GM19372 (cell line): ENCODE measurements around the gene COL26A1.
"Not testable (repeated sequence)": the region's sequence is repeated elsewhere in the genome, so short reads cannot be mapped to it uniquely, and the experiment has no call there.

Source experiments
- ATAC-seq: cut with Tn5 transposase; IDR thresholded peaks from one replicate; pipeline ENCODE4 v1.9.1; 2021; ENCODE audit warnings: mild to moderate bottlenecking, low read depth, moderate library complexity; ENCODE audit not compliant: unreplicated experiment

COL26A1 gene

DNA sequence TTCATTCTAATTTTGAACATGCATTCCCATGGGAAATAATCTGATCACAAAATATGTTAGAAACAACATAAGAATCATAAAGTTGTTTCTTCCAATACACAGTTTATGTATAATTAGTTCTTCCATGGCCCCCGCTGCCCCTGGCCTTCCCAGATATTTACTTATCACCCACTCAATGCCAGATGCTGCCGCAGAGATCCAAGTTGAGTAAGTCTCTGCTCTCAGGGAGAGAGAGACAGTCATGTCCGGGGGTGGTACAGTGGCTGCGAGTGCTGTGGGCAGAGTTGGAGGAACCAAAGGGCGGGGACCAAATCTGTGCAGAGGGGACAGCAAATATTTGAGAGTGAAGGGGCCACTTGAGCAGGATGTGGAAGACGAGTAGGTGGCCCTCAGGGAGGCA is 37.1 kb downstream of the COL26A1 start:
- ATAC-seq = no peak

- ATAC-seq = no peak
Observed at GRCh38 chr7:101400751-101401150, 38.1 kb downstream of the COL26A1 start.

DNA sequence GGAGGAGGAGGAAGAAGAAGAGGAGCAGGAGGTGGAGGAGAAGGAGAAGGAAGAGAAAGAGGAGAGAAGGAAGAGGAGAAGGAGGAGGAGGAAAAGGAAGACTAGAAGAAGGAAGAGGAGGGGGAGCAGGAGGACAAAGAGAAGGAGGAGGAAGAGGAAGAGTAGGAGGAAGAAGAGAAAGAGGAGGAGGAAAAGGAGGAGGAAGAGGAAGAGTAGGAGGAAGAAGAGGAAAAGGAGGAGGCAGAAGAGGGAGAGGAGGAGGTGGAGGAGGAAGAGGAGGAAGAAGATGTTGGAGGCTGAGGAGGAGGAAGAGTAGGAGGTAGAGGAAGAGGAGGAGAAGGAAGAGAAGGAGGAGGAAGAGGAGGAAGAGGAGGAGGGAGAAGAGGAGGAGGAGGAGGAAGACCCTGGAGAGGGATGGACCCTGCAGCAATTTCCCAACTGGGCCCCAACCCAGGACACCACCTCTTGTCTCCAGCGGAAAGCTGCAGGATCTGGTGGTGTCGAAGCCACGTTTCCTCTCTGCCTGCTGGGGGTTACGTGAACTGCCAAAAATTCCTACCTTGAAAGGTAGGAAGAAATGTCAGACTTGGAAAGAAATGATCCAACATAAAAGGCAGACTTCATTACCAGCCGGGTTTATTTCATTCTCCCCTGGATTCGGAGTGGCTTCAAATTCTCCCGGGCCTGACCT is 38.9 kb downstream of the COL26A1 start:
- no peak for ATAC-seq

DNA sequence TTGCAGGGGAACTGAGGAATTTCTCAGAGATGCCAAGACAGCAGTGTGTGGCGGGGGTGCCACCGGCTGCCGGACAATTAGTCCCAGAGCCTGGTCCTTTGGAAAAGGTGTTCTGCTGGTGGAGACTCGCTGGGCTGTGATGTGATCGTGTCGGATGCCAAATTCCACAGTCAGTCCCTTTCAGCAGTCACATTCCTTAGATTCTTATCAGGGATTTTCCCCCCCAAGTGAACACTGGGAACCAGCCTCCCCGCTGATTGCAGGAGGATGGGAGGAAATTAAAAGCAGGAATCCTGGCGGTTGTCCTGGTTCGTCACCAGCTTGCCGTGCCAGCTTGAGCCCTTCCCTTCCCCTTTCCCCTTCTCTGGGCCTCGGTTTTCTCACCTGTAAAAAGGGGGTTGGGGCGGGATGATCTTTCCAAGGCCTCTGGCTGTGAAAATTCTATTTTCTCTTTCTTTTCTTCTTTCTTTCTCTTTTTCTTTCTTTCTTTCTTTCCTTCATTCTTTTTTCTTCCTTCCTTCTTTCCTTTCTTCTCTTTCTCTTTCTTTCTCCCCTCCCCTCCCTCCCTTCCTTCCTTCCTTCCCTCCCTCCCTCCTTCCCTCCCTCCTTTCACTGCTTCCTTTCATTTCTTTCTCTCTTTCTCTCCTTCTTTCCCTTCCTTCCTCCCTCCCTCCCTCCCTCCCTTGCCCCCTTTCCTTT is 39.6 kb downstream of the COL26A1 start:
- no peak for ATAC-seq

GRCh38 chr7:101402835-101403234 is 40.2 kb downstream of the COL26A1 start:
- no peak for ATAC-seq

- ATAC-seq = no peak
Observed at GRCh38 chr7:101405474-101406067, 42.9 kb downstream of the COL26A1 start.

- no peak for ATAC-seq
Observed at GRCh38 chr7:101410743-101411507, 48.2 kb downstream of the COL26A1 start.

DNA sequence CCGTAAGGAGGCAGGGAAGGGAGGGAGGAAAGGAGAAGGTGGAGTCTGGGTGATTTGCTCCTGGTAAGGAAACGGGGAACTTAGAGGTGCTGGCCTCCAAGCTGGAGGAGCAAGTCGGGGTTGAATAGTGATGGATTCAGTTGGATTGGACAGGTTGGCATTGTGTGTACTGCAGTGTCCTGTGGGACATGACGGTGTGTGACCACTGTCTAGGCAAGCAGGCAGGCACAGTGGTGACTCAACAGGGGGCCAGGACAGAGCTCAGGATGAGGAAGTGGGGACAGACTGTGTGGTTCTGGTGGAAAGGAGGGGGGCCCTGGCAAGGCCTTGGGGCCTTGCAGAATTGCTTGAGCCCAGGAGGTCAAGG is 48.8 kb downstream of the COL26A1 start:
- no peak for ATAC-seq

- ATAC-seq = no peak
Observed at GRCh38 chr7:101412976-101413375, 50.3 kb downstream of the COL26A1 start.

DNA sequence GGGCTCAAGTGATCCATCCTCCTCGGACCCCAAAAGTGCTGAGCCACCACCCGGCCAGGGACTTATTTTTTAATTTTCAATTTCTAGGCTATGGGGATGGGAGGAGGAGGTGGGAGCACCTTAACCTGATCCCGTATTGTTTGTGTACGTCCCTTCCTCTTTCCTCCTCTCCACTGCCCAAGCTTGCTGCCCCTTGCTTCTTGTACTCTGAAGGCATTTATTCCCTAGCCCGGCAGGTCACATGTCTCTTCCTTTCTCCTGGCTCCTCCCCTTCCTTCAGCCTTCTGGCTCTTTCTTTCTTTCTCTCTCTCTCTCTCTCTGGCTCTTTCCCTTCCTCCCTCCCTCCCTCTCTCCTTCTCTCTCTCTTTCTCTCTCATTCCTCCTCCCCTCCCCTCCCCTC is 56.0 kb downstream of the COL26A1 start:
- ATAC-seq = no peak

- ATAC-seq = no peak
Observed at GRCh38 chr7:101419831-101420230, 57.2 kb downstream of the COL26A1 start.

- ATAC-seq = no peak
Observed at GRCh38 chr7:101420436-101420835, 57.8 kb downstream of the COL26A1 start.

DNA sequence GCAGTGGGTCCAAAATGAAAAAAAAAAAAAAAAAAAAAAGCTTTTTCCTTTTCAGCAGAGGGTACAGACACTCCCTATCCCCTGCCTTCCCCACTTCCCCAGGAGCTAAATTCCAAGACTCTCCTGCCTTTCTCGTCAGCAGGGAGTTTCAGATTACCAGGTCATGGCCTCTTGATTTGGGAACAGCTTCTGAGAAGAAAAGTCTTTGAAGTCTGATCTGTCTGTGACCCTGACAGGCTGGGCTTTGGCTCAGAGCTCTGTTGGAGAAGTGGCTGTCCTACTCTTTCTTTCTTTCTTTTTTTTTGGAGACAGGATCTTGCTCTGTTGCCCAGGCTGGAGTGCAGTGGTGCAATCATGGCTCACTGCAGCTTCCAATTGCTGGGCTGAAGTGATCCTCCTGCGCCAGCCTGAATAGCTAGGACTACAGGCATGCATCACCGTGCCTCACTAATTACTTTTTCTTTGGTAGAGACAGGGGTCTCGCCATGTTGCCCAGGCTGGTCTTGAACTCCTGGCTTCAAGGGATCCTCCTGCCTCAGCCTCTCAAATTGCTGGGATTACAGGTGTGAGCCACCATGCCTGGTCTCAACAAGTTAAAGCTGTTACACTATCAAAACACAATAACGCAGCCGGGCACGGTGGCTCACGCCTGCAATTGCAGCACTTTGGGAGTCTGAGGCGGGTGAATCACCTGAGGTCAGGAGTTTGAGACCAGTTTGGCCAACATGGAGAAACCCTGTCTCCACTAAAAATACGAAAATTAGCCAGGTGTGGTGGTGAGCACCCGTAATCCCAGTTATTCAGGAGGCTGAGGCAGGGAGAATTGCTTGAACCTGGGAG is 59.9 kb downstream of the COL26A1 start:
- ATAC-seq = no peak

GRCh38 chr7:101426303-101427011 is 63.8 kb downstream of the COL26A1 start:
- ATAC-seq = no peak

DNA sequence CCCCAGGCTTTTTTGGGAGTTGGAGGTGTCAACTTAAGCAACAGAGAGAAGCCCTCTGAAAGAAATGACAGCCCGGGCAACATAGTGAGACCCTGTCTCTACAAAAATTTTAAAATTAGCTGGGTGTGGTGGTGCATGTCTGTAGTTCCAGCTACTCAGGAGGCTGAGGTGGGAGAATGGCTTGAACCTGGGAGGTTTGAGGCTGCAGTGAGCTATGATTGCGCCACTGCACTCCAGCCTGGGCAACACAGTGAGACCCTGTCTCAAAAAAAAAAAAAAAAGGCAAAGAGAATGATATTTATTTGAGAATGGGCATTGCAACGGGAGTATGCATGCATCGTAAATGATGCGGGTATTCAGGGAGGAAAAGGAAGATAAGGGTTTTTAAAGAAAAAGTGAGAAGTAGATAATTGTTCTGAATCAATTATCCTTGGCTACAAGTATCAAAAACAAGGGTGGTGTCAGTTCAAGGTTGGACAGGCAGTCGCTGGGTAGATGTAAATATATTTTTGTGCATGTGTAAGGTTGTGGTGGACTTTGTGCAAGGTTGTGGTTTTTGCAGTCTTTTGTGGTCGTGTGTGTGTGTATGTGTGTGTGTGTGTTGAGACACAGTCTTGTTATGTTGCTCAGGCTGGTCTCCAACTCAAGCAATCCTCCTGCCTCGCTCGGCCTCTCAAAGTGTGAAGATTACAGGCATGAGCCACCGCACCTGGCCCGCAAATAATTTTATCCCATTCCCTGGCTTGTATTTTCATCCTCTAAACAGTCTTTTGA is 65.6 kb downstream of the COL26A1 start:
- no peak for ATAC-seq

DNA sequence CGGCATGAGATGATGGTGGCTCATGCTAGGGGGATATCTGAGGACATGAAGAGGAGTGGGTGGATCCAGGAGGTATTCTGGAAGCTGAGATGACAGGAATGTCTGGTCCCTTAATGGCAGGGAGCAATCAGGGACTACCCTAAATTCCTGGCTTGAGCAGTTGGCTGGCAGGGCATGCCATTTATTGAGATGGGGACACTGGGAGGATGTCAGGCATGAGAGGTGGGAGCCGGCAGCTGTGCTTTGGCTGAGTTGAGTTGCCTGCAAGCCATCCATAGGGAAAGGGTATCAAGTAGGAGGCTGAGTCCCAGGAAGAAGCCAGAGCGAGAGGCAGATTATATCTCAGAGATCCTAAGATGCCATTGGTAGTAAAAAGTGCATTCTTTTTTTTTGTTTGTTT is 69.6 kb downstream of the COL26A1 start:
- ATAC-seq = no peak

DNA sequence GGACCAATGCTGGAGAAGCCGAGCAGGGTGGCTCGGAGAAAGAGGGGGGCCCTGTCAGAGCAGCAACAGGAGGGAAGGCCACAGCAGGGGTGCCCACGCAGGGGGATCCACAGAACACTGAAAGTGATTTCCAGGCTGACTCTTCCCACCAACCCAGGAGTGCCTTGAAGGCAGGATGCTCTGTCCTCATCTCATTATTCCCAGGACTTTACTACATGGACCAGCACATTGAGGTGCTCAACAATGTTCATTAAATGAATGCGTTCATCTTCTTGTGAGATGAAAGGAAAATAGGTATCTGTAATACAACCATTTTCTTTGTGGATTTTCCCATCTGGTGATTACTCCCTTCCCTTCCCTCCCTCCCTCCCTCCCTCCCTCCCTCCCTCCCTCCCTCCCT is 71.0 kb downstream of the COL26A1 start:
- no peak for ATAC-seq

DNA sequence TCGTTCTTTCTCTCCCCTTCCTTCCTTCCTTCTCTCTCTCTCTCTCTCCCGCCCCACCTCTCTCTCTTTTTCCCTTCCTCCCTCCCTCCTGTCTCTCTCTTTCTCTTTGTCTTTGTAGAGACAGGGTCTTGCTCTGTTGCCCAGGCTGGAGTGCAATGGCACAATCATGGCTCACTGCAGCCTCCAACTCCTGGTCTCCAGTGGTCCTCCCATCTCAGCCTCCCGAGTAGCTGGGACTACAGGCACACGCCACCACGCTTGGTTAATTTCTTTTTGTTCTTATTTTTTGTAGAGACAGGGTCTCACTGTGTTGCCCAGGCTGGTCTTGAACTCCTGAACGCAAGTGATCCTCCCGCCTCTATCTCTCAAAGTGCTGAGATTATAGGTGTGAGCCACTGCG is 71.5 kb downstream of the COL26A1 start:
- ATAC-seq = not testable (repeated sequence)
